H1 (cell line): Measurements from ENCODE around the gene MBD5.

Experiments
- BRCA1 ChIP-seq: IDR thresholded peaks from 2 replicates; pipeline ENCODE4 v1.6.1; 2012; ENCODE audit warnings: low read depth, low read length, improper control_type of control experiment
- CREB1 ChIP-seq: IDR thresholded peaks from 2 replicates; pipeline ENCODE4 v1.6.1; 2012; ENCODE audit warnings: inconsistent platforms
- GTF2F1 ChIP-seq: IDR thresholded peaks from 2 replicates; pipeline ENCODE4 v1.6.1; 2012; ENCODE audit warnings: low read depth, low read length, improper control_type of control experiment, borderline replicate concordance
- POLR2A ChIP-seq, 2 experiments: IDR thresholded peaks; 1 replicate in 1 of 2; 2 replicates in 1 of 2; pipeline ENCODE4 v1.6.1; 2011; ENCODE audit warnings: low read depth in 2 of 2, low read length in 2 of 2, mild to moderate bottlenecking in 2 of 2; ENCODE audit errors: control extremely low read depth in 1 of 2
- SIRT6 ChIP-seq: IDR thresholded peaks from one replicate; pipeline ENCODE4 v1.7.1; 2012; ENCODE audit warnings: low read length, inconsistent platforms
- TEAD4 ChIP-seq: IDR thresholded peaks from 2 replicates; pipeline ENCODE4 v1.6.1; 2012; ENCODE audit warnings: low read depth, low read length, inconsistent platforms, mixed read lengths

DNA sequence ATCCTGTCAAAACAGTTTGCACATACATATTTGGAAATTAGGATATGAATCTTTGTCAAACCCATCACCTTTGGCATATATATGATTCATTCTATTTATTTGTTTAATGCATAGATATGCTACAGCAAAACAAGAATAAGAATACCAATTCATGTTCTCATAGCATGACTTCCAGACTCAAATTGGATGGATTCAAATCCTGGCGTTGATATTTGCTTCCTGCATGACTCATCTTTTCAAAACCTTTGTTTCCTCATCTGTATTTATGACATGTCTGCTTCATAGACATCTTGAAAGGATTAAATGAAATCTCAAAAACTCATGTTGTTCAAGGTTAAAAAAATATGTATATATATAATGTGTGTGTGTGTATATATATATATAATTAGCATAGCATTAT, 261.3 kb downstream of the MBD5 start:
- TF ChIP-seq POLR2A (IDR thresholded peaks at IDR 0.05; ENCODE audit: control extremely low read depth in 1 of 2, low read depth in 2 of 2, low read length in 2 of 2) (no peak), BRCA1 (no peak), TEAD4 (no peak), CREB1 (no peak), GTF2F1 (no peak), SIRT6 (no peak)
